HepG2 (cell line): ENCODE measurements around the gene S1PR3. TPM values are rescaled to one million over a fixed set of nuclear protein-coding genes. Genes with fewer than 3 reads are reported as not detected.
A peak's percentile ranks its signal among the peaks of the same experiment; 100 is the strongest.

Source experiments
- ATAC-seq: fragments of 200-7000 bp; cut with Tn5 transposase; 3 replicates; pipeline ENCODE4 v1.9.1; 2020; ENCODE audit warnings: mild to moderate bottlenecking, moderate library complexity
- BruUV-seq: library from RNA; stranded (reverse); fragments of 400-500 nt; replicated peaks from 2 replicates; lab custom pipeline; 2021; lab: Mats Ljungman, UMichigan
- CTCF ChIA-PET: fragments of 300-600 bp; formaldehyde crosslinking; extraction: SDS; loops from one replicate; lab custom pipeline; 2021; ENCODE audit warnings: low total read pairs, inconsistent platforms, low intra/inter-chr PET ratio; lab: Yijun Ruan, JAX
- POLR2A ChIA-PET: fragments of 350-600 bp; sonication (Branson Sonifier 250); formaldehyde crosslinking; loops from one replicate; lab custom pipeline; 2020; ENCODE audit warnings: antibody characterized with exemption, inconsistent platforms; lab: Yijun Ruan, JAX
- DNase-seq: peaks from one replicate; pipeline ENCODE4 v3.0.0-alpha.2; 2015; ENCODE audit warnings: low spot score
- FAIRE-seq: peaks from 3 replicates; lab custom pipeline; 2011; peaks lifted over from hg19 to GRCh38; lab: Jason Lieb, UNC
- H2AFZ ChIP-seq: one replicate; pipeline ENCODE4 v1.6.1; 2011; ENCODE audit warnings: low read length, inconsistent platforms
- H3K27ac ChIP-seq: fragments of 300-600 bp; 3 replicates; pipeline ENCODE4 v1.8.0; 2011; ENCODE audit warnings: mixed run types, mild to moderate bottlenecking, mixed read lengths, low read length, inconsistent platforms; ENCODE audit not compliant: insufficient read depth; ENCODE audit errors: extremely low read length
- H3K27me3 ChIP-seq, 2 experiments: fragments of 200-600 bp in 1 of 2; 2 replicates in 1 of 2; 3 replicates in 1 of 2; pipeline versions ENCODE4 v1.6.0 to v1.8.0; 2011; ENCODE audit warnings: low read length in 2 of 2, mild to moderate bottlenecking in 2 of 2, moderate library complexity in 2 of 2, inconsistent platforms in 1 of 2; ENCODE audit not compliant: insufficient read depth in 2 of 2, control insufficient read depth in 1 of 2
- H3K36me3 ChIP-seq, 2 experiments: fragments of 200-600 bp in 1 of 2; replicated peaks in 1 of 2; 2 replicates in 1 of 2; 3 replicates in 1 of 2; pipeline versions ENCODE4 v1.5.1 to v1.8.0; 2011; ENCODE audit warnings: low read length in 2 of 2, inconsistent platforms in 1 of 2; ENCODE audit not compliant: insufficient read depth in 2 of 2, control insufficient read depth in 1 of 2
- H3K4me1 ChIP-seq: 2 replicates; pipeline ENCODE4 v1.5.1; 2012; ENCODE audit warnings: low read length, inconsistent platforms; ENCODE audit not compliant: insufficient read depth
- H3K4me2 ChIP-seq: 2 replicates; pipeline ENCODE4 v1.6.0; 2011; ENCODE audit warnings: low read depth, low read length, inconsistent platforms
- H3K4me3 ChIP-seq, 3 experiments: fragments of 200-600 bp in 1 of 3; sonication (generic), shearing (Covaris generic) in 1 of 3; replicated peaks in 1 of 3; 2 replicates each; pipeline ENCODE4 v1.5.1; 2011 to 2016; ENCODE audit warnings: low read length in 3 of 3, inconsistent platforms in 2 of 3, low read depth in 2 of 3, mild to moderate bottlenecking in 2 of 3, control low read depth in 1 of 3, mixed read lengths in 1 of 3; ENCODE audit not compliant: insufficient read depth in 1 of 3
- H3K79me2 ChIP-seq: one replicate; pipeline ENCODE4 v1.6.1; 2011; ENCODE audit warnings: low read length, inconsistent platforms; ENCODE audit not compliant: insufficient read depth
- H3K9ac ChIP-seq: 2 replicates; pipeline ENCODE4 v1.6.0; 2011; ENCODE audit warnings: mild to moderate bottlenecking, low read depth, low read length, inconsistent platforms; ENCODE audit not compliant: insufficient read depth
- H3K9me3 ChIP-seq: 2 replicates; pipeline ENCODE4 v1.5.1; 2012; ENCODE audit warnings: mild to moderate bottlenecking, low read length
- H4K20me1 ChIP-seq: 2 replicates; pipeline ENCODE4 v1.6.0; 2011; ENCODE audit warnings: inconsistent platforms, mild to moderate bottlenecking, low read length, moderate library complexity; ENCODE audit not compliant: insufficient read depth
- CSRNP2 ChIP-seq: sonication (generic); formaldehyde crosslinking; conservative IDR thresholded peaks from 2 replicates; pipeline ENCODE4 v1.8.0; 2022; ENCODE audit warnings: low read depth, missing genetic modification reagents
- KLF16 ChIP-seq, 2 experiments: sonication (generic) in 1 of 2; formaldehyde crosslinking in 1 of 2; IDR thresholded peaks; 2 replicates each; pipeline versions ENCODE4 v1.6.1 to v1.8.0; 2016 to 2023; ENCODE audit warnings: missing genetic modification reagents in 2 of 2, missing compliant biosample characterization in 1 of 2
- MNT ChIP-seq: fragments of 450-650 bp; IDR thresholded peaks from 2 replicates; pipeline ENCODE4 v1.6.1; 2016
- SKIL ChIP-seq: sonication (generic); formaldehyde crosslinking; IDR thresholded peaks from 2 replicates; pipeline ENCODE4 v1.8.0; 2022; ENCODE audit warnings: missing genetic modification reagents, mild to moderate bottlenecking, moderate library complexity, borderline replicate concordance
- ZNF10 ChIP-seq: sonication (generic); formaldehyde crosslinking; IDR thresholded peaks from 2 replicates; pipeline ENCODE4 v1.4.0; 2020; ENCODE audit warnings: mild to moderate bottlenecking, low read depth, missing genetic modification reagents, borderline replicate concordance
- ZNF230 ChIP-seq: sonication (generic); formaldehyde crosslinking; IDR thresholded peaks from 2 replicates; pipeline ENCODE4 v1.4.0; 2020; ENCODE audit warnings: mild to moderate bottlenecking, missing genetic modification reagents
- ZNF792 ChIP-seq: IDR thresholded peaks from 2 replicates; pipeline ENCODE4 v1.6.1; 2016
- ZSCAN25 ChIP-seq: sonication (generic); formaldehyde crosslinking; IDR thresholded peaks from 2 replicates; pipeline ENCODE4 v1.8.0; 2022; ENCODE audit warnings: mild to moderate bottlenecking, missing genetic modification reagents
- WGBS: methylation state at CpG from one replicate; pipeline ENCODE4 v1.1.6; 2017; ENCODE audit warnings: low lambda C conversion rate; 5-methylcytosine and 5-hydroxymethylcytosine counted together
- in situ Hi-C: cut with HindIII; loops from 2 replicates; pipeline ENCODE4 v1.10.0; 2017; ENCODE audit warnings: low pct_unique_long_range_greater_than_20kb; ENCODE audit not compliant: extremely low pct_ligation_motif_present
- intact Hi-C: fragments of 100-400 bp; cut with micrococcal nuclease; formaldehyde crosslinking; loops from one replicate; pipeline ENCODE4 v1.10.0; 2022; ENCODE audit not compliant: unreplicated experiment
- polyA plus RNA-seq, 8 experiments: library from polyadenylated mRNA; depleted of rRNA in 3 of 8; stranded (reverse) in 7 of 8; unstranded in 1 of 8; fragments of >200 nt; fragmentation: Illumina TruSeq in 4 of 8; extraction: Trizol in 4 of 8; gene quantifications; 2 replicates each; pipeline versions ENCODE4 v1.2.1 to v1.2.3, GENCODE V29; 2011 to 2016; ENCODE audit warnings: low read depth in 4 of 8, missing spikeins in 1 of 8, mixed read lengths in 1 of 8; ENCODE audit not compliant: insufficient read depth in 1 of 8
- total RNA-seq, 5 experiments: library from RNA; depleted of rRNA; stranded (reverse); fragments of >200 nt; fragmentation: Illumina TruSeq; extraction: Trizol; gene quantifications; 2 replicates each; pipeline ENCODE4 v1.2.3, GENCODE V29; 2016; ENCODE audit warnings: low read depth in 1 of 5

Gene S1PR3
- total and polyA plus RNA-seq, 2 of the 13 experiments (the other 11 are each of a cell fraction or from before 2014, with no cell fraction given) = 0.02 TPM; not detected in 1

GRCh38 chr9:89029788-89030187 is 38.5 kb downstream of the S1PR3 start (continued):
- TF ChIP-seq ZNF792 = no peak

GRCh38 chr9:89032173-89032572 is 40.9 kb downstream of the S1PR3 start:
- TF ChIP-seq MNT = peak; percentile 72
- no peak for TF ChIP-seq ZSCAN25 (CRISPR knock-in tag)
- TF ChIP-seq SKIL (CRISPR knock-in tag) = no peak
- no peak for TF ChIP-seq ZNF230 (CRISPR knock-in tag)
- TF ChIP-seq KLF16 (CRISPR knock-in tag; IDR thresholded peaks at IDR 0.05) = no peak
- TF ChIP-seq ZNF10 (CRISPR knock-in tag) = no peak
- no peak for TF ChIP-seq CSRNP2 (CRISPR knock-in tag)
- TF ChIP-seq, all 625 proteins: peak for 1
- H3K9me3 ChIP-seq = no peaks in the 10 kb centered on the region
- ChIA-PET POLR2A (no interaction called here), CTCF (no interaction called here)
- H3K79me2 ChIP-seq = no peaks in the 10 kb centered on the region
- in situ Hi-C loops (no loop called here), intact Hi-C loops (no loop called here)
- H4K20me1 ChIP-seq = no peaks in the 10 kb centered on the region
- H3K27me3 ChIP-seq = no peaks in the 10 kb centered on the region
- H2AFZ ChIP-seq = no peak overlapping the region
- no peak overlapping the region for H3K4me3 ChIP-seq
- no peaks in the 10 kb centered on the region for H3K4me1 ChIP-seq
- no peak overlapping the region for H3K4me2 ChIP-seq
- H3K9ac ChIP-seq = no peak overlapping the region
- H3K27ac ChIP-seq = no peak overlapping the region
- no TSS peak for BruUV-seq
- ATAC-seq (no peak), DNase-seq (no peak), FAIRE-seq (no peak)
- H3K36me3 ChIP-seq = no peaks in the 10 kb centered on the region
- 37% methylated on average over 5 of the region's 5 CpGs for WGBS
